ENCODE measurements around the gene RASL10B. TPM values are rescaled to one million over a fixed set of nuclear protein-coding genes. Genes with fewer than 3 reads are reported as not detected.

Gene RASL10B
- total and polyA plus RNA-seq, 2 donors (not counting 1 experiment from before 2014, with no cell fraction given), result 0.78 to 1.5 TPM

DNA sequence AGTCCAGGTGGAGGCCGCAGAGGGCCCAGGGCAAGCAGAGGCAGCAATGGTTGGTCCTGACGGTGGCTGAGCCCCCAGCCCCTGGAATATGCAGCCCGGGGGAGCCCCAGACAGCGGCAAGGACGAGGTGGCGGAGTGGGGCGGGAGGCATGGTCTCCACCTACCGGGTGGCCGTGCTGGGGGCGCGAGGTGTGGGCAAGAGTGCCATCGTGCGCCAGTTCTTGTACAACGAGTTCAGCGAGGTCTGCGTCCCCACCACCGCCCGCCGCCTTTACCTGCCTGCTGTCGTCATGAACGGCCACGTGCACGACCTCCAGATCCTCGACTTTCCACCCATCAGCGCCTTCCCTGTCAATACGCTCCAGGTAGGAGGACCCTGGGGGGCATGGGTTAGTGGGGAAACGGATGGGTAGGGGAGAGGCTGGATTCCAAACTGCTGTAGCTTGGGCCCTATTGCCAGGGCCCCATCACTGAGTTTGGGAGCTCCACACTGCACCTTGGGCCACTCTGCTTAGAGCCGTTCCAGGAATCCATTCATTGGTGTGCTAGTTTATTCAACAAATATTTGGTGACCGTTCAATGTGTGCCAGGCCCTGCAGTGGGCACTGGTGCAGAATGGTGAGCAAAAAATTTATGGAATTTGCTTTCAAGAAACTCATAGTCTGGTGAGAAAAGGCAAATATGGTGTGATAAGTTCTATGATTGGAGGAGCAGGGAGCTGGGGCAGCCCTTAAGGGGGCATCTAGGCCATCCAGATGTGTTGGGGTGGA, 3.8 kb downstream of the RASL10B start:
- H3K79me2 ChIP-seq (ENCODE audit: control insufficient read depth, insufficient read depth, low read length), result no peaks in the 10 kb centered on the region
- no peaks in the 10 kb centered on the region for H3K9me3 ChIP-seq (ENCODE audit: control insufficient read depth, insufficient read depth, low read depth, low read length)
- H2AFZ ChIP-seq (ENCODE audit: low read length), result no peak overlapping the region
- H3K36me3 ChIP-seq (ENCODE audit: control insufficient read depth, insufficient read depth, low read length), result no peaks in the 10 kb centered on the region
- H3K27ac ChIP-seq (ENCODE audit: insufficient read depth, low read length), result no peak overlapping the region
- no peak for DNase-seq (ENCODE audit: low read depth in 2 of 2)
- peaks cover 16% of the 10 kb centered on the region for H3K27me3 ChIP-seq (ENCODE audit: control insufficient read depth, insufficient read depth, low read length)
- H3K4me3 ChIP-seq (replicated peaks in 1 of 4; ENCODE audit: control extremely low read depth in 1 of 4, insufficient read depth in 1 of 4, low read depth in 3 of 4, low read length in 4 of 4), result no peak overlapping the region
- H3K4me1 ChIP-seq (ENCODE audit: control insufficient read depth, extremely low read depth, insufficient read depth, low read length), result no peaks in the 10 kb centered on the region
- no peak for TF ChIP-seq EZH2 (IDR thresholded peaks at IDR 0.05; ENCODE audit: low read length, missing control alignments)
- TF ChIP-seq, protein P1, sequence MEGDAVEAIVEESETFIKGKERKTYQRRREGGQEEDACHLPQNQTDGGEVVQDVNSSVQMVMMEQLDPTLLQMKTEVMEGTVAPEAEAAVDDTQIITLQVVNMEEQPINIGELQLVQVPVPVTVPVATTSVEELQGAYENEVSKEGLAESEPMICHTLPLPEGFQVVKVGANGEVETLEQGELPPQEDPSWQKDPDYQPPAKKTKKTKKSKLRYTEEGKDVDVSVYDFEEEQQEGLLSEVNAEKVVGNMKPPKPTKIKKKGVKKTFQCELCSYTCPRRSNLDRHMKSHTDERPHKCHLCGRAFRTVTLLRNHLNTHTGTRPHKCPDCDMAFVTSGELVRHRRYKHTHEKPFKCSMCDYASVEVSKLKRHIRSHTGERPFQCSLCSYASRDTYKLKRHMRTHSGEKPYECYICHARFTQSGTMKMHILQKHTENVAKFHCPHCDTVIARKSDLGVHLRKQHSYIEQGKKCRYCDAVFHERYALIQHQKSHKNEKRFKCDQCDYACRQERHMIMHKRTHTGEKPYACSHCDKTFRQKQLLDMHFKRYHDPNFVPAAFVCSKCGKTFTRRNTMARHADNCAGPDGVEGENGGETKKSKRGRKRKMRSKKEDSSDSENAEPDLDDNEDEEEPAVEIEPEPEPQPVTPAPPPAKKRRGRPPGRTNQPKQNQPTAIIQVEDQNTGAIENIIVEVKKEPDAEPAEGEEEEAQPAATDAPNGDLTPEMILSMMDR (conservative IDR thresholded peaks at IDR 0.05 in 1 of 2, IDR thresholded peaks at IDR 0.05 in 1 of 2; ENCODE audit: low read depth in 1 of 2, low read length in 2 of 2), result no peak
- no peak overlapping the region for H3K9ac ChIP-seq (ENCODE audit: insufficient read depth, low read length)
- H4K20me1 ChIP-seq (ENCODE audit: control insufficient read depth, extremely low read depth, insufficient read depth, low read length), result no peaks in the 10 kb centered on the region
- H3K4me2 ChIP-seq (ENCODE audit: extremely low read depth, insufficient read depth, low read length), result no peak overlapping the region

DNA sequence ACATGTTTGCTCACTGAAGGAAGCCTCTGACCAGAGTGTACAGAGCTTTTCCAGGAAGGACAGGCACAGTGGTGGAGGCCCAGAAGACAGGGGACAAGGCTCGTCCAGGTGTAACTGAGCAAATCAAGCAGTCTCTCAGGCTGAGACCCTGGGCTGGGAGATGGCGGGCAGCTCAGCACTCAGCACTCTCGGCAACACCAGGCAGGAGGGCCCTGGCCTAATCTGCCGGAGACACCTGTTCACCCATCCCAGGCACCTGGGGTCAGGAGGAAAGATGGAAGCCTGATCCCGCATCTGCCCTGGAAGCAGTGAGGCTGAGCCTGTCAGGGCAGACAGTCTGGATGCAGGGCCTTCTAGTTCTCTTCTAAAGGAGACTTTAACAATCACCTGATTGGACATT, 4.8 kb downstream of the RASL10B start:
- Histone ChIP-seq H3K36me3 (ENCODE audit: control insufficient read depth, insufficient read depth, low read length) (no peaks in the 10 kb centered on the region), H3K4me3 (replicated peaks in 1 of 4; ENCODE audit: control extremely low read depth in 1 of 4, insufficient read depth in 1 of 4, low read depth in 3 of 4, low read length in 4 of 4) (no peak overlapping the region), H3K79me2 (ENCODE audit: control insufficient read depth, insufficient read depth, low read length) (no peaks in the 10 kb centered on the region), H3K9me3 (ENCODE audit: control insufficient read depth, insufficient read depth, low read depth, low read length) (no peaks in the 10 kb centered on the region), H3K4me1 (ENCODE audit: control insufficient read depth, extremely low read depth, insufficient read depth, low read length) (no peaks in the 10 kb centered on the region), H3K27ac (ENCODE audit: insufficient read depth, low read length) (no peak overlapping the region), H3K9ac (ENCODE audit: insufficient read depth, low read length) (no peak overlapping the region), H3K4me2 (ENCODE audit: extremely low read depth, insufficient read depth, low read length) (no peak overlapping the region), H3K27me3 (ENCODE audit: control insufficient read depth, insufficient read depth, low read length) (peaks cover 23% of the 10 kb centered on the region), H2AFZ (ENCODE audit: low read length) (no peak overlapping the region), H4K20me1 (ENCODE audit: control insufficient read depth, extremely low read depth, insufficient read depth, low read length) (no peaks in the 10 kb centered on the region)
- TF ChIP-seq EZH2 (IDR thresholded peaks at IDR 0.05; ENCODE audit: low read length, missing control alignments), result no peak
- TF ChIP-seq, protein P1 (conservative IDR thresholded peaks at IDR 0.05 in 1 of 2, IDR thresholded peaks at IDR 0.05 in 1 of 2; ENCODE audit: low read depth in 1 of 2, low read length in 2 of 2), result no peak
- no peak for DNase-seq (ENCODE audit: low read depth in 2 of 2)

DNA sequence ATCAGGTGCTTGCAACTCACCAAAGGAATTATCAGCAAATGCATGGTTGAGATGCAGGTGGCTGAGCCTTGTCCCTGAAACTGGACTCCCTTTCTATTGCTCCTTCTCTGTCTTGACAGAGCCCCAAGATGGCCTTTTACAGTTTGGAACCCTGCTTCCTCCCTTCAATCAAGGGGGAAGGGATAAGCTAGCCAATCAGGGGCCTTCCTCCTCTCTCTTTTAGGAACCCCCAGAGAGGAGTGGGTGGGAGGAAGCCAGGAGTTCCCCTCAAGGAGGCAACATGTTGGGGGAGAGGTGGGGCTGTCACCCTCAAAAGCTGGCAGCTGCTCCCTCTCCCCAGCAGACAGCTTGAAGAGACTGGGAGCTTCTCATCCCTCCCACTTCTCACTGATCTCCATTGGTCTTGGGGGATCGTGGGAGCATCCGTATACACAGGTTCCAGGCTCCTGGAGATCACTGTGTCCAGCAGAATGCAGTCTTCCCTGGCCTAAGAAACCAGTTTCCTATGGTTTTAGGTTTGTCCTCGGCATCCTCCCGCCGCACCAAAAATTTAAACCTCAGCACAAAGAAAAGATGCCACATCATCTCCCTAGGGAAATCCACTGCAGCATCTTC, 7.2 kb downstream of the RASL10B start:
- Histone ChIP-seq H3K4me2 (ENCODE audit: extremely low read depth, insufficient read depth, low read length) (no peak overlapping the region), H3K27ac (ENCODE audit: insufficient read depth, low read length) (no peak overlapping the region), H3K36me3 (ENCODE audit: control insufficient read depth, insufficient read depth, low read length) (no peaks in the 10 kb centered on the region), H3K27me3 (ENCODE audit: control insufficient read depth, insufficient read depth, low read length) (peaks cover 28% of the 10 kb centered on the region), H3K4me1 (ENCODE audit: control insufficient read depth, extremely low read depth, insufficient read depth, low read length) (no peaks in the 10 kb centered on the region), H4K20me1 (ENCODE audit: control insufficient read depth, extremely low read depth, insufficient read depth, low read length) (no peaks in the 10 kb centered on the region), H3K4me3 (replicated peaks in 1 of 4; ENCODE audit: control extremely low read depth in 1 of 4, insufficient read depth in 1 of 4, low read depth in 3 of 4, low read length in 4 of 4) (no peak overlapping the region), H2AFZ (ENCODE audit: low read length) (no peak overlapping the region), H3K79me2 (ENCODE audit: control insufficient read depth, insufficient read depth, low read length) (no peaks in the 10 kb centered on the region), H3K9ac (ENCODE audit: insufficient read depth, low read length) (no peak overlapping the region), H3K9me3 (ENCODE audit: control insufficient read depth, insufficient read depth, low read depth, low read length) (no peaks in the 10 kb centered on the region)
- DNase-seq (ENCODE audit: low read depth in 2 of 2), result no peak
- TF ChIP-seq EZH2 (IDR thresholded peaks at IDR 0.05; ENCODE audit: low read length, missing control alignments), result peak; percentile 43
- TF ChIP-seq, protein P1 (conservative IDR thresholded peaks at IDR 0.05 in 1 of 2, IDR thresholded peaks at IDR 0.05 in 1 of 2; ENCODE audit: low read depth in 1 of 2, low read length in 2 of 2), result no peak
